Measurements from ENCODE around the gene NAPB.

NAPB gene

DNA sequence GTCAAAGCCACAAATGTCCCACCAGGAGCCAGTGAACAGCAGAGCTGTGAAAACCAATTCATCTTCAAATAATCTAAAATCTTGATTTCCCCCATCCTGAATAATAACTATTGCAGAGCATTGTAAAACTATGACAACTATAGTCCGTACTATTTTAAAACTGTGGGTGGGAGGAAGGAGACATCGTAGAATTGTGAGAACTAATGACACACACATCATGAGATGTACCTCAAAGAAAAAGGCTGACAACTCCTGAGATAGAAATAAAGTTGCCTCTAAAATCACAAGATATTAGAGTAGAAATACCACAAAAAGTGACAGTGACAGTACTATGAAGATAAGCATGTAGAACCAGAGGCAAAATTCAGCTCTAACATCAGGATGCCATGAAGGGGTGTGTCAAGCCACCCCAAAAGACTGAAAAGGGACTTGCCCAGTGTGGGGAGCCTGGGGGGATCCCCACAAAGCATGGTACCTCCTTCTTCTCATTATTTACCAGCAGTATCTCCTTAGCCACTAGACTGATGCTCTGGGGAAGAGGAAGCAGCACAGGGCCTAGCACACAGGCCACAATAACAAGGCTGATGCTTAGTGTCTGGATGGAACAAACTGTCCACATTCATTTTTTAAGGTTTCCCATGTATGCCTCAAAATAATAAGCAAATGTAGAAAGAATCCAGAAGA is 13.4 kb downstream of the NAPB start:
- Histone ChIP-seq H3K4me3 (ENCODE audit: insufficient read depth, low read depth, low read length, poor library complexity, severe bottlenecking) (no peak overlapping the region), H3K36me3 (ENCODE audit: control insufficient read depth, insufficient read depth, low read length) (no peaks in the 10 kb centered on the region), H3K4me1 (ENCODE audit: control insufficient read depth, insufficient read depth, low read length, poor library complexity, severe bottlenecking) (no peaks in the 10 kb centered on the region), H3K27ac (ENCODE audit: insufficient read depth, low read length, poor library complexity, severe bottlenecking) (no peak overlapping the region), H3K27me3 (replicated peaks; ENCODE audit: control insufficient read depth, insufficient read depth, low read length, poor library complexity, severe bottlenecking) (no peaks in the 10 kb centered on the region), H3K9me3 (ENCODE audit: control insufficient read depth, low read length) (no peaks in the 10 kb centered on the region)
- peak in 1 of 3 donors; percentile 9 for DNase-seq

- no peak overlapping the region for H3K27ac ChIP-seq (ENCODE audit: insufficient read depth, low read length, poor library complexity, severe bottlenecking)
- no peak overlapping the region for H3K4me3 ChIP-seq (ENCODE audit: insufficient read depth, low read depth, low read length, poor library complexity, severe bottlenecking)
- DNase-seq = no peak
- no peaks in the 10 kb centered on the region for H3K4me1 ChIP-seq (ENCODE audit: control insufficient read depth, insufficient read depth, low read length, poor library complexity, severe bottlenecking)
- no peaks in the 10 kb centered on the region for H3K27me3 ChIP-seq (replicated peaks; ENCODE audit: control insufficient read depth, insufficient read depth, low read length, poor library complexity, severe bottlenecking)
- no peaks in the 10 kb centered on the region for H3K36me3 ChIP-seq (ENCODE audit: control insufficient read depth, insufficient read depth, low read length)
- H3K9me3 ChIP-seq (ENCODE audit: control insufficient read depth, low read length) = no peaks in the 10 kb centered on the region
These were observed 14.4 kb downstream of the NAPB start for GRCh38 chr20:23406880-23407279.

GRCh38 chr20:23404196-23404595 is 17.1 kb downstream of the NAPB start:
- Histone ChIP-seq H3K27ac (ENCODE audit: insufficient read depth, low read length, poor library complexity, severe bottlenecking) (no peak overlapping the region), H3K36me3 (ENCODE audit: control insufficient read depth, insufficient read depth, low read length) (no peaks in the 10 kb centered on the region), H3K4me3 (ENCODE audit: insufficient read depth, low read depth, low read length, poor library complexity, severe bottlenecking) (no peak overlapping the region), H3K27me3 (replicated peaks; ENCODE audit: control insufficient read depth, insufficient read depth, low read length, poor library complexity, severe bottlenecking) (no peaks in the 10 kb centered on the region), H3K4me1 (ENCODE audit: control insufficient read depth, insufficient read depth, low read length, poor library complexity, severe bottlenecking) (peaks cover 8% of the 10 kb centered on the region), H3K9me3 (ENCODE audit: control insufficient read depth, low read length) (no peaks in the 10 kb centered on the region)
- DNase-seq = no peak

GRCh38 chr20:23403751-23404150 is 17.5 kb downstream of the NAPB start:
- Histone ChIP-seq H3K9me3 (ENCODE audit: control insufficient read depth, low read length) (no peaks in the 10 kb centered on the region), H3K27me3 (replicated peaks; ENCODE audit: control insufficient read depth, insufficient read depth, low read length, poor library complexity, severe bottlenecking) (no peaks in the 10 kb centered on the region), H3K4me3 (ENCODE audit: insufficient read depth, low read depth, low read length, poor library complexity, severe bottlenecking) (no peak overlapping the region), H3K36me3 (ENCODE audit: control insufficient read depth, insufficient read depth, low read length) (no peaks in the 10 kb centered on the region), H3K4me1 (ENCODE audit: control insufficient read depth, insufficient read depth, low read length, poor library complexity, severe bottlenecking) (peaks cover 8% of the 10 kb centered on the region), H3K27ac (ENCODE audit: insufficient read depth, low read length, poor library complexity, severe bottlenecking) (no peak overlapping the region)
- DNase-seq = no peak

DNA sequence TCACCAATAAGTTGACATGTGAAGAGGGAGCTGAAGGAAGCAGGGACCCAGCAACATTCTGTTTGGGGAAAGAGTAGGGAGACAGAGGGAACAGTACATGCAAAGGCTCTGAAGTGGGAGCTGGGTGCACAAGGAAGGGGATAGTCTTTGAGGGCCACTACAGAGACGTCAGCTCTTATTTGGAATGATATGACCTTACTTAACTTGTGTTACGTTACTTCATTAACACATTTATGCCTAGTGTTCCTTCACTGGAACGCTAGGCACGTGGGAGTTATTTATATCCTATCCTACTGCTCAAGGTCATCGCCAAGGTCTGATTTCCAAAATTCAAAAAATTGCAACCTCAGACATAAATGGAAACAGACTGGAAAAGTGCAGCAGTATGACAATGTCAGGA is 20.2 kb downstream of the NAPB start:
- Histone ChIP-seq H3K4me3 (ENCODE audit: insufficient read depth, low read depth, low read length, poor library complexity, severe bottlenecking) (no peak overlapping the region), H3K9me3 (ENCODE audit: control insufficient read depth, low read length) (no peaks in the 10 kb centered on the region), H3K4me1 (ENCODE audit: control insufficient read depth, insufficient read depth, low read length, poor library complexity, severe bottlenecking) (peaks cover 8% of the 10 kb centered on the region), H3K27me3 (replicated peaks; ENCODE audit: control insufficient read depth, insufficient read depth, low read length, poor library complexity, severe bottlenecking) (no peaks in the 10 kb centered on the region), H3K27ac (ENCODE audit: insufficient read depth, low read length, poor library complexity, severe bottlenecking) (no peak overlapping the region), H3K36me3 (ENCODE audit: control insufficient read depth, insufficient read depth, low read length) (no peaks in the 10 kb centered on the region)
- DNase-seq = no peak

DNA sequence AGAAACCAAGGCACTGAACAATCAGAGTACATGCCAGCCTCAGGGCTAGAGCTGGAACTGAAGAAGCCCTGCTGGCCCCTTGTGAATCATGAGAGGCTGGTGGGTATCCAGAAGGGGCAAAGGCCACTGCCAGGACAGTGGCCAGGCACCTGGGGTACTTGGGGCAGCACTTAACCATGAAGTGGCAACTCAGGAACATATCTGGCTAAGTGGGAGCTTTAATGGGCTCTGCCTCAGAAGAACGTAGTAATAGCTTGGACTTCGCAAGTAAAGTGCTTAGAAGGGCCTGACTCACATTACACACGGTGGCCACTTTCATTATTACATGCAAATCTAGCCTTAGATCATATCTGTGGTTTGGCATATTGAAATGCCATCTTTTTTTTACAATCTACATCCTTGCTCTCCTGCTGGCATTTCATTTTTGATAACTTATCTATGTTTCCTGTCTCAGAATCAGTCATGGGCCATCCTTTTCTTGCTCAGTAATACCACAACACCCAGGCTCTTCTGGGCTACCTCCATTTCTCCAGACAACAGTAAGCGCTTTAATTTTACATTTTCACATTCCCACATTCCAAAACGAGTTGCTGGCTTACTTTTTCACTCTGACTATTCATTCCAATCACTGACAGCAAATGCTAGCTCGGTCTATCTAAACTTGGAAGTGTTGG is 21.6 kb downstream of the NAPB start:
- H3K36me3 ChIP-seq (ENCODE audit: control insufficient read depth, insufficient read depth, low read length) = peaks cover 4% of the 10 kb centered on the region
- H3K9me3 ChIP-seq (ENCODE audit: control insufficient read depth, low read length) = no peaks in the 10 kb centered on the region
- no peak overlapping the region for H3K4me3 ChIP-seq (ENCODE audit: insufficient read depth, low read depth, low read length, poor library complexity, severe bottlenecking)
- no peak for DNase-seq
- H3K4me1 ChIP-seq (ENCODE audit: control insufficient read depth, insufficient read depth, low read length, poor library complexity, severe bottlenecking) = peaks cover 8% of the 10 kb centered on the region
- no peak overlapping the region for H3K27ac ChIP-seq (ENCODE audit: insufficient read depth, low read length, poor library complexity, severe bottlenecking)
- H3K27me3 ChIP-seq (replicated peaks; ENCODE audit: control insufficient read depth, insufficient read depth, low read length, poor library complexity, severe bottlenecking) = no peaks in the 10 kb centered on the region

GRCh38 chr20:23397961-23398360 is 23.3 kb downstream of the NAPB start:
- no peaks in the 10 kb centered on the region for H3K9me3 ChIP-seq (ENCODE audit: control insufficient read depth, low read length)
- DNase-seq = no peak
- no peaks in the 10 kb centered on the region for H3K27me3 ChIP-seq (replicated peaks; ENCODE audit: control insufficient read depth, insufficient read depth, low read length, poor library complexity, severe bottlenecking)
- no peak overlapping the region for H3K4me3 ChIP-seq (ENCODE audit: insufficient read depth, low read depth, low read length, poor library complexity, severe bottlenecking)
- H3K27ac ChIP-seq (ENCODE audit: insufficient read depth, low read length, poor library complexity, severe bottlenecking) = no peak overlapping the region
- H3K36me3 ChIP-seq (ENCODE audit: control insufficient read depth, insufficient read depth, low read length) = peaks cover 14% of the 10 kb centered on the region
- peaks cover 8% of the 10 kb centered on the region for H3K4me1 ChIP-seq (ENCODE audit: control insufficient read depth, insufficient read depth, low read length, poor library complexity, severe bottlenecking)

- Histone ChIP-seq H3K36me3 (ENCODE audit: control insufficient read depth, insufficient read depth, low read length) (peaks cover 17% of the 10 kb centered on the region), H3K27me3 (replicated peaks; ENCODE audit: control insufficient read depth, insufficient read depth, low read length, poor library complexity, severe bottlenecking) (no peaks in the 10 kb centered on the region), H3K9me3 (ENCODE audit: control insufficient read depth, low read length) (no peaks in the 10 kb centered on the region), H3K4me3 (ENCODE audit: insufficient read depth, low read depth, low read length, poor library complexity, severe bottlenecking) (no peak overlapping the region), H3K27ac (ENCODE audit: insufficient read depth, low read length, poor library complexity, severe bottlenecking) (no peak overlapping the region), H3K4me1 (ENCODE audit: control insufficient read depth, insufficient read depth, low read length, poor library complexity, severe bottlenecking) (peaks cover 8% of the 10 kb centered on the region)
- DNase-seq = no peak
These were observed 24.2 kb downstream of the NAPB start for GRCh38 chr20:23396950-23397627.

GRCh38 chr20:23393996-23394775 is 27.1 kb downstream of the NAPB start:
- H3K4me1 ChIP-seq (ENCODE audit: control insufficient read depth, insufficient read depth, low read length, poor library complexity, severe bottlenecking) = no peaks in the 10 kb centered on the region
- no peak for DNase-seq
- no peak overlapping the region for H3K4me3 ChIP-seq (ENCODE audit: insufficient read depth, low read depth, low read length, poor library complexity, severe bottlenecking)
- no peaks in the 10 kb centered on the region for H3K9me3 ChIP-seq (ENCODE audit: control insufficient read depth, low read length)
- H3K27me3 ChIP-seq (replicated peaks; ENCODE audit: control insufficient read depth, insufficient read depth, low read length, poor library complexity, severe bottlenecking) = no peaks in the 10 kb centered on the region
- H3K27ac ChIP-seq (ENCODE audit: insufficient read depth, low read length, poor library complexity, severe bottlenecking) = no peak overlapping the region
- H3K36me3 ChIP-seq (ENCODE audit: control insufficient read depth, insufficient read depth, low read length) = peaks cover 23% of the 10 kb centered on the region

Data from effector memory CD4-positive, alpha-beta T cell (primary cell).